Neural cell (in vitro differentiated cells): Measurements from ENCODE around the gene COL27A1. TPM values are rescaled to one million over a fixed set of nuclear protein-coding genes. Genes with fewer than 3 reads are reported as not detected.
A peak's percentile ranks its signal among the peaks of the same experiment; 100 is the strongest.

Source experiments
- H2AFZ ChIP-seq: fragments of 200-600, 300-800 bp; sonication (generic), shearing (Covaris generic); 2 replicates; pipeline ENCODE4 v1.6.0; 2014; ENCODE audit warnings: low read depth, mild to moderate bottlenecking, antibody characterized with exemption, low read length, moderate library complexity
- H3F3A ChIP-seq: fragments of 200-600 bp; shearing (Covaris generic); 2 replicates; pipeline ENCODE4 v1.6.1; 2016; ENCODE audit warnings: mild to moderate bottlenecking, moderate library complexity, mixed read lengths, antibody characterized with exemption, low read length; ENCODE audit not compliant: insufficient read depth, poor library complexity, severe bottlenecking
- H3K27ac ChIP-seq: fragments of 200-600, 300-800 bp; sonication (generic), shearing (Covaris generic); 2 replicates; pipeline ENCODE4 v1.5.1; 2014; ENCODE audit warnings: mild to moderate bottlenecking, low read length, moderate library complexity
- H3K27me3 ChIP-seq: fragments of 300-800, 200-600 bp; sonication (generic), shearing (Covaris generic); 2 replicates; pipeline ENCODE4 v1.6.0; 2014; ENCODE audit warnings: mild to moderate bottlenecking, low read depth, low read length, moderate library complexity; ENCODE audit not compliant: insufficient read depth
- H3K36me3 ChIP-seq: fragments of 300-800, 200-600 bp; sonication (generic), shearing (Covaris generic); 2 replicates; pipeline ENCODE4 v1.5.1; 2014; ENCODE audit warnings: mild to moderate bottlenecking, antibody characterized with exemption, low read length, moderate library complexity; ENCODE audit not compliant: insufficient read depth
- H3K4me2 ChIP-seq: fragments of 300-800, 200-600 bp; sonication (generic), shearing (Covaris generic); 2 replicates; pipeline ENCODE4 v1.6.0; 2014; ENCODE audit warnings: mild to moderate bottlenecking, low read length
- H3K4me3 ChIP-seq: fragments of 300-800, 200-600 bp; sonication (generic), shearing (Covaris generic); 2 replicates; pipeline ENCODE4 v1.5.1; 2014; ENCODE audit warnings: mild to moderate bottlenecking, low read length, moderate library complexity
- H3K79me2 ChIP-seq: fragments of 200-600 bp; shearing (Covaris generic); replicated peaks from 2 replicates; pipeline ENCODE4 v1.6.0; 2014; ENCODE audit warnings: mild to moderate bottlenecking, low read length, moderate library complexity; ENCODE audit not compliant: insufficient read depth
- H3K9ac ChIP-seq: fragments of 300-800, 200-600 bp; sonication (generic), shearing (Covaris generic); 2 replicates; pipeline ENCODE4 v1.6.1; 2016; ENCODE audit warnings: mild to moderate bottlenecking, low read length, mixed read lengths
- H3K9me2 ChIP-seq: fragments of 200-600 bp; shearing (Covaris generic); 2 replicates; pipeline ENCODE4 v1.6.1; 2016; ENCODE audit warnings: mild to moderate bottlenecking, low read length, mixed read lengths; ENCODE audit not compliant: insufficient read depth
- H3K9me3 ChIP-seq: fragments of 200-600, 300-800 bp; sonication (generic), shearing (Covaris generic); 2 replicates; pipeline ENCODE4 v1.6.1; 2016; ENCODE audit warnings: mild to moderate bottlenecking, mixed run types, low read length, moderate library complexity, mixed read lengths
- H4K20me1 ChIP-seq: fragments of 200-600 bp; shearing (Covaris generic); 2 replicates; pipeline ENCODE4 v1.6.1; 2016; ENCODE audit warnings: mild to moderate bottlenecking, mixed run types; ENCODE audit not compliant: insufficient read depth
- CTCF ChIP-seq: fragments of 450-650 bp; IDR thresholded peaks from 2 replicates; pipeline ENCODE4 v1.5.1; 2014; ENCODE audit warnings: antibody characterized with exemption, mild to moderate bottlenecking, moderate library complexity; ENCODE audit not compliant: poor library complexity, severe bottlenecking
- EP300 ChIP-seq: fragments of 450-650 bp; conservative IDR thresholded peaks from 2 replicates; pipeline ENCODE4 v1.6.1; 2014; ENCODE audit warnings: antibody characterized with exemption, mild to moderate bottlenecking, moderate library complexity; ENCODE audit not compliant: poor library complexity, severe bottlenecking
- EZH2 ChIP-seq: fragments of 200-600, 300-800 bp; shearing (Covaris generic), sonication (generic); IDR thresholded peaks from 2 replicates; pipeline ENCODE4 v1.6.1; 2014; ENCODE audit warnings: antibody characterized with exemption, low read length, borderline replicate concordance, mild to moderate bottlenecking; ENCODE audit not compliant: insufficient read depth, poor library complexity, severe bottlenecking
- MXI1 ChIP-seq: fragments of 450-650 bp; conservative IDR thresholded peaks from 2 replicates; pipeline ENCODE4 v1.6.1; 2014; ENCODE audit warnings: antibody characterized with exemption, mild to moderate bottlenecking; ENCODE audit not compliant: poor library complexity, severe bottlenecking
- POLR2AphosphoS5 ChIP-seq: IDR thresholded peaks from 2 replicates; pipeline ENCODE4 v1.6.1; 2012
- RAD21 ChIP-seq: fragments of 450-650 bp; conservative IDR thresholded peaks from 2 replicates; pipeline ENCODE4 v1.6.1; 2014; ENCODE audit warnings: antibody characterized with exemption, mild to moderate bottlenecking, moderate library complexity
- REST ChIP-seq: IDR thresholded peaks from 2 replicates; pipeline ENCODE4 v1.6.1; 2012; ENCODE audit warnings: borderline replicate concordance
- SMC3 ChIP-seq: fragments of 450-650 bp; conservative IDR thresholded peaks from 2 replicates; pipeline ENCODE4 v1.6.1; 2014; ENCODE audit warnings: antibody characterized with exemption, mild to moderate bottlenecking, moderate library complexity; ENCODE audit not compliant: poor library complexity
- TAF1 ChIP-seq: IDR thresholded peaks from 2 replicates; pipeline ENCODE4 v1.6.1; 2012; ENCODE audit warnings: low read depth
- polyA plus RNA-seq: library from polyadenylated mRNA; depleted of rRNA; stranded (reverse); fragments of >200 nt; gene quantifications from 2 replicates; pipeline ENCODE4 v1.2.3, GENCODE V29; 2014

Gene COL27A1
- polyA plus RNA-seq, 1 donor from 2014 or later, result 0.25 TPM

- H3K4me2 ChIP-seq, result no peak overlapping the region
- H3F3A ChIP-seq, result no peaks in the 10 kb centered on the region
- TF ChIP-seq SMC3, result peak; percentile 97
- peak; percentile 98 for TF ChIP-seq CTCF
- TF ChIP-seq MXI1, result no peak
- peak; percentile 97 for TF ChIP-seq RAD21
- H3K9me2 ChIP-seq, result no peaks in the 10 kb centered on the region
- H3K27me3 ChIP-seq, result no peaks in the 10 kb centered on the region
- no peak overlapping the region for H3K9ac ChIP-seq
- H3K36me3 ChIP-seq, result no peaks in the 10 kb centered on the region
- peaks cover 3% of the 10 kb centered on the region for H3K9me3 ChIP-seq
- H3K79me2 ChIP-seq, result no peaks in the 10 kb centered on the region
- H4K20me1 ChIP-seq, result no peaks in the 10 kb centered on the region
- H2AFZ ChIP-seq, result no peak overlapping the region
- H3K4me3 ChIP-seq, result no peak overlapping the region
- H3K27ac ChIP-seq, result no peak overlapping the region
These were observed 135.7 kb downstream of the COL27A1 start for GRCh38 chr9:114291064-114291474.

DNA sequence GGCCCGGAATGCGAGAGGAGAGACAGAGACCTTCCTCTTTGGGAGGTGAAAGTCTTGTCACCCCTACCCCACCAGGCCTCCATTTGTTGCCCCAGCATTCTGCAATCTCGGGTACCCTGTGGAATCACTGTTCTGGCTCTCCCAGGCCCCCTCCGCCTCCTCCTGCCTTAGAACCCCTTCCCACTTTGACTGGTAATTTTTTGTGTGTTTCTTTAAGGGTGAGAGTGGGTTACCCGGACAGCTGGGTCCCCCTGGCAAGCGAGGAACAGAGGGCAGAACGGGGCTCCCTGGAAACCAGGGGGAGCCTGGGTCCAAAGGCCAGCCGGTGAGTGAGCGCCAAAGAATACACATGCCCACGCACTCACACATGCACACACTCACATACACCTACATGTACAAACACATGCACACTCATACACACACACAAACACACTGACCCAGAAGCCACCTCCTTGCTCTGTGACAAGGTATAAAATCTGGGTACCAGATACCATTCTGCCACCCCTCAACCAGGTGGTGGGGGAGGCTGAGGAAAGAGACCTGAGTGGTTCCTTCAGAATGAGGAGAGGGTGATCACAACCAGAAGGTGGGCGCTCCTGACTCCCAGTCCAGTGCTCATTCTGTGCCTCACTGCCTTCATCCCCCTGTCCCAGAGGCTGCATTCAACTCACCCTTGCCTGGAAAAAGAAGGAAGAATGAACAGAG is 136.7 kb downstream of the COL27A1 start:
- Histone ChIP-seq H3K4me3 (no peak overlapping the region), H3K27me3 (no peaks in the 10 kb centered on the region), H4K20me1 (no peaks in the 10 kb centered on the region), H3K9me2 (no peaks in the 10 kb centered on the region), H3K79me2 (no peaks in the 10 kb centered on the region), H2AFZ (no peak overlapping the region), H3K36me3 (no peaks in the 10 kb centered on the region), H3F3A (no peaks in the 10 kb centered on the region), H3K4me2 (no peak overlapping the region), H3K9ac (no peak overlapping the region), H3K9me3 (peaks cover 3% of the 10 kb centered on the region), H3K27ac (no peak overlapping the region)
- TF ChIP-seq POLR2AphosphoS5 (no peak), REST (no peak), MXI1 (no peak), EZH2 (no peak), EP300 (no peak), CTCF (no peak), TAF1 (no peak), RAD21 (no peak), SMC3 (no peak)
